HEK293 (cell line): ENCODE data around the gene LGALS4.
A peak's percentile ranks its signal among the peaks of the same experiment; 100 is the strongest.

Experiments used
- GLIS2 ChIP-seq: fragments of 450-650 bp; formaldehyde crosslinking; IDR thresholded peaks from 2 replicates; pipeline ENCODE4 v1.5.1; 2016; ENCODE audit warnings: missing biosample characterization, missing genetic modification characterization
- KLF1 ChIP-seq: fragments of 450-650 bp; formaldehyde crosslinking; IDR thresholded peaks from 2 replicates; pipeline ENCODE4 v1.5.1; 2016; ENCODE audit warnings: missing biosample characterization, missing genetic modification characterization
- KLF9 ChIP-seq: fragments of 450-650 bp; formaldehyde crosslinking; IDR thresholded peaks from 2 replicates; pipeline ENCODE4 v1.5.1; 2016; ENCODE audit warnings: missing biosample characterization, missing genetic modification characterization, low read depth
- SP7 ChIP-seq: fragments of 450-650 bp; formaldehyde crosslinking; IDR thresholded peaks from 2 replicates; pipeline ENCODE4 v1.5.1; 2016; ENCODE audit warnings: missing biosample characterization, missing genetic modification characterization
- TRIM28 ChIP-seq: IDR thresholded peaks from 2 replicates; pipeline ENCODE4 v1.6.1; 2011; ENCODE audit warnings: low read length, control low read depth, borderline replicate concordance
- ZBTB1 ChIP-seq: fragments of 450-650 bp; formaldehyde crosslinking; IDR thresholded peaks from 2 replicates; pipeline ENCODE4 v1.5.1; 2016; ENCODE audit warnings: missing biosample characterization, missing genetic modification characterization
- ZIC2 ChIP-seq: fragments of 450-650 bp; formaldehyde crosslinking; IDR thresholded peaks from 2 replicates; pipeline ENCODE4 v1.5.1; 2016; ENCODE audit warnings: missing biosample characterization, missing genetic modification characterization
- ZNF112 ChIP-seq: fragments of 450-650 bp; formaldehyde crosslinking; IDR thresholded peaks from 2 replicates; pipeline ENCODE4 v1.5.0; 2017; ENCODE audit warnings: missing biosample characterization, missing genetic modification characterization
- ZNF114 ChIP-seq: fragments of 450-650 bp; formaldehyde crosslinking; IDR thresholded peaks from 2 replicates; pipeline ENCODE4 v1.5.0; 2017; ENCODE audit warnings: missing biosample characterization, missing genetic modification characterization
- ZNF19 ChIP-seq: fragments of 450-650 bp; formaldehyde crosslinking; IDR thresholded peaks from 2 replicates; pipeline ENCODE4; 2016; ENCODE audit warnings: missing biosample characterization, missing genetic modification characterization, low read depth
- ZNF24 ChIP-seq: fragments of 450-650 bp; formaldehyde crosslinking; IDR thresholded peaks from 2 replicates; pipeline ENCODE4 v1.5.1; 2016; ENCODE audit warnings: missing biosample characterization, missing genetic modification characterization
- ZNF391 ChIP-seq: fragments of 450-650 bp; formaldehyde crosslinking; IDR thresholded peaks from 2 replicates; pipeline ENCODE4 v1.5.1; 2016; ENCODE audit warnings: low read depth, missing biosample characterization, missing genetic modification characterization, borderline replicate concordance
- ZNF404 ChIP-seq: fragments of 450-650 bp; formaldehyde crosslinking; IDR thresholded peaks from 2 replicates; pipeline ENCODE4 v1.5.1; 2017; ENCODE audit warnings: missing biosample characterization, missing genetic modification characterization
- ZNF549 ChIP-seq: fragments of 450-650 bp; IDR thresholded peaks from 2 replicates; pipeline ENCODE4 v1.5.1; 2018; ENCODE audit warnings: missing biosample characterization, missing genetic modification characterization, mild to moderate bottlenecking, inconsistent platforms, moderate library complexity
- ZNF629 ChIP-seq: fragments of 450-650 bp; formaldehyde crosslinking; IDR thresholded peaks from 2 replicates; pipeline ENCODE4 v1.5.1; 2017; ENCODE audit warnings: missing biosample characterization, missing genetic modification characterization
- ZNF654 ChIP-seq: fragments of 450-650 bp; formaldehyde crosslinking; IDR thresholded peaks from 2 replicates; pipeline ENCODE4 v1.5.1; 2016; ENCODE audit warnings: low read depth, missing biosample characterization, missing genetic modification characterization
- ZNF677 ChIP-seq: fragments of 450-650 bp; IDR thresholded peaks from 2 replicates; pipeline ENCODE4 v1.5.0; 2018; ENCODE audit warnings: missing biosample characterization, mild to moderate bottlenecking, missing genetic modification characterization, moderate library complexity
- ZNF791 ChIP-seq: fragments of 450-650 bp; formaldehyde crosslinking; IDR thresholded peaks from 2 replicates; pipeline ENCODE4 v1.5.1; 2016; ENCODE audit warnings: missing biosample characterization, missing genetic modification characterization
- TF ChIP-seq, protein P1 (sequence below): fragments of 450-650 bp; formaldehyde crosslinking; IDR thresholded peaks from 2 replicates; pipeline ENCODE4 v1.5.1; 2016; ENCODE audit warnings: missing biosample characterization, missing genetic modification characterization
- TF ChIP-seq, protein P2 (sequence below): fragments of 450-650 bp; formaldehyde crosslinking; IDR thresholded peaks from 2 replicates; pipeline ENCODE4 v1.5.1; 2016; ENCODE audit warnings: missing biosample characterization, missing genetic modification characterization
- TF ChIP-seq, protein P3 (sequence below): fragments of 450-650 bp; IDR thresholded peaks from 2 replicates; pipeline ENCODE4 v1.5.1; 2018; ENCODE audit warnings: missing biosample characterization, mild to moderate bottlenecking, missing genetic modification characterization
- TF ChIP-seq, protein P4 (sequence below): fragments of 450-650 bp; formaldehyde crosslinking; IDR thresholded peaks from 2 replicates; pipeline ENCODE4 v1.5.1; 2017; ENCODE audit warnings: missing biosample characterization, missing genetic modification characterization
- TF ChIP-seq, protein P5 (sequence below): fragments of 450-650 bp; formaldehyde crosslinking; IDR thresholded peaks from 2 replicates; pipeline ENCODE4 v1.5.1; 2016; ENCODE audit warnings: missing biosample characterization, missing genetic modification characterization, low read depth
- TF ChIP-seq, protein P6 (sequence below): fragments of 450-650 bp; formaldehyde crosslinking; IDR thresholded peaks from 2 replicates; pipeline ENCODE4 v1.5.1; 2017; ENCODE audit warnings: missing biosample characterization, mild to moderate bottlenecking, missing genetic modification characterization, moderate library complexity
- TF ChIP-seq, protein P7 (sequence below): fragments of 450-650 bp; formaldehyde crosslinking; IDR thresholded peaks from 2 replicates; pipeline ENCODE4 v1.5.1; 2016; ENCODE audit warnings: missing biosample characterization, missing genetic modification characterization
- TF ChIP-seq, protein P8 (sequence below): fragments of 450-650 bp; formaldehyde crosslinking; IDR thresholded peaks from 2 replicates; pipeline ENCODE4 v1.5.1; 2016; ENCODE audit warnings: missing biosample characterization, missing genetic modification characterization

Gene LGALS4

DNA sequence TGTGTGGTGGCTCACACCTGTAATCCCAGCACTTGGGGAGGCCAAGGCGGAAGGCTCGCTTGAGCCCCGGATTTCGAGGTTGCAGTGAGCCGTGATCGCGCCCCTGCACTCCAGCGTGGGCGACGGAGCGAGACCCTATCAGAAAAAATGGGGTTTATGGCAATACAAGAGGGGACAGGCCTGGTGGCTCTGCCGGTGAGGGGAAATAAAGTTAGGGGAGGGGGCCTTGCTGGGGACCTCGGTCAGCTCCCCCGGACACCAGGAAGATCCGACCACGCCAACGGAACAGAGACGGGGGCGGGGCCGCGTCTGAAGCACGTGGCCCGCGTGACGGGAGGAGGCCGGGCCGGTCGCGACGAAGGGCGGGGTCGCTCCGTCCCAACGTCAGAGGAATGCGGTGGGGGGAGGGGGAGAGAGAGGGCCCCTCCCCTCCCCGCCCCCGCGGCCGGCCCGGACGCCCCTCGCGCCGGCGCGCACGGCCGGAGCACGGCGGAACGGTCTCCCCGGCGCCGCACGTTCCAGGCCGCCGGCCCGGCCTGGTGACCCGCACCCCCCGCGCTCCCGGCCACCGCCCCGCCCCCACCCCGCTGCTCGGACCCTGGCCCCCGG is 39.0 kb upstream of the LGALS4 start (continued):
- TF ChIP-seq, protein P1, sequence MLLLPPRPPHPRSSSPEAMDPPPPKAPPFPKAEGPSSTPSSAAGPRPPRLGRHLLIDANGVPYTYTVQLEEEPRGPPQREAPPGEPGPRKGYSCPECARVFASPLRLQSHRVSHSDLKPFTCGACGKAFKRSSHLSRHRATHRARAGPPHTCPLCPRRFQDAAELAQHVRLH (tag by site-specific recombination): peak; percentile 81; the same call in 1 of the 2 replicates
- no peak for TF ChIP-seq ZNF404 (tag by site-specific recombination)
- TF ChIP-seq KLF1 (tag by site-specific recombination): peak; percentile 98
- TF ChIP-seq ZNF391: peak; percentile 76; the same call in 1 of the 2 replicates
- TF ChIP-seq TRIM28: no peak
- TF ChIP-seq ZNF629 (tag by site-specific recombination): peak; percentile 89
- TF ChIP-seq, protein P2, sequence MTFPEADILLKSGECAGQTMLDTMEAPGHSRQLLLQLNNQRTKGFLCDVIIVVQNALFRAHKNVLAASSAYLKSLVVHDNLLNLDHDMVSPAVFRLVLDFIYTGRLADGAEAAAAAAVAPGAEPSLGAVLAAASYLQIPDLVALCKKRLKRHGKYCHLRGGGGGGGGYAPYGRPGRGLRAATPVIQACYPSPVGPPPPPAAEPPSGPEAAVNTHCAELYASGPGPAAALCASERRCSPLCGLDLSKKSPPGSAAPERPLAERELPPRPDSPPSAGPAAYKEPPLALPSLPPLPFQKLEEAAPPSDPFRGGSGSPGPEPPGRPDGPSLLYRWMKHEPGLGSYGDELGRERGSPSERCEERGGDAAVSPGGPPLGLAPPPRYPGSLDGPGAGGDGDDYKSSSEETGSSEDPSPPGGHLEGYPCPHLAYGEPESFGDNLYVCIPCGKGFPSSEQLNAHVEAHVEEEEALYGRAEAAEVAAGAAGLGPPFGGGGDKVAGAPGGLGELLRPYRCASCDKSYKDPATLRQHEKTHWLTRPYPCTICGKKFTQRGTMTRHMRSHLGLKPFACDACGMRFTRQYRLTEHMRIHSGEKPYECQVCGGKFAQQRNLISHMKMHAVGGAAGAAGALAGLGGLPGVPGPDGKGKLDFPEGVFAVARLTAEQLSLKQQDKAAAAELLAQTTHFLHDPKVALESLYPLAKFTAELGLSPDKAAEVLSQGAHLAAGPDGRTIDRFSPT: no peak
- peak; percentile 100 for TF ChIP-seq GLIS2 (tag by site-specific recombination)
- peak; percentile 72 for TF ChIP-seq ZNF24
- TF ChIP-seq, protein P3, sequence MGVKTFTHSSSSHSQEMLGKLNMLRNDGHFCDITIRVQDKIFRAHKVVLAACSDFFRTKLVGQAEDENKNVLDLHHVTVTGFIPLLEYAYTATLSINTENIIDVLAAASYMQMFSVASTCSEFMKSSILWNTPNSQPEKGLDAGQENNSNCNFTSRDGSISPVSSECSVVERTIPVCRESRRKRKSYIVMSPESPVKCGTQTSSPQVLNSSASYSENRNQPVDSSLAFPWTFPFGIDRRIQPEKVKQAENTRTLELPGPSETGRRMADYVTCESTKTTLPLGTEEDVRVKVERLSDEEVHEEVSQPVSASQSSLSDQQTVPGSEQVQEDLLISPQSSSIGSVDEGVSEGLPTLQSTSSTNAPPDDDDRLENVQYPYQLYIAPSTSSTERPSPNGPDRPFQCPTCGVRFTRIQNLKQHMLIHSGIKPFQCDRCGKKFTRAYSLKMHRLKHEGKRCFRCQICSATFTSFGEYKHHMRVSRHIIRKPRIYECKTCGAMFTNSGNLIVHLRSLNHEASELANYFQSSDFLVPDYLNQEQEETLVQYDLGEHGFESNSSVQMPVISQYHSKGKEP: peak; percentile 51; the same call in 1 of the 2 replicates
- no peak for TF ChIP-seq ZNF791
- TF ChIP-seq, protein P4, sequence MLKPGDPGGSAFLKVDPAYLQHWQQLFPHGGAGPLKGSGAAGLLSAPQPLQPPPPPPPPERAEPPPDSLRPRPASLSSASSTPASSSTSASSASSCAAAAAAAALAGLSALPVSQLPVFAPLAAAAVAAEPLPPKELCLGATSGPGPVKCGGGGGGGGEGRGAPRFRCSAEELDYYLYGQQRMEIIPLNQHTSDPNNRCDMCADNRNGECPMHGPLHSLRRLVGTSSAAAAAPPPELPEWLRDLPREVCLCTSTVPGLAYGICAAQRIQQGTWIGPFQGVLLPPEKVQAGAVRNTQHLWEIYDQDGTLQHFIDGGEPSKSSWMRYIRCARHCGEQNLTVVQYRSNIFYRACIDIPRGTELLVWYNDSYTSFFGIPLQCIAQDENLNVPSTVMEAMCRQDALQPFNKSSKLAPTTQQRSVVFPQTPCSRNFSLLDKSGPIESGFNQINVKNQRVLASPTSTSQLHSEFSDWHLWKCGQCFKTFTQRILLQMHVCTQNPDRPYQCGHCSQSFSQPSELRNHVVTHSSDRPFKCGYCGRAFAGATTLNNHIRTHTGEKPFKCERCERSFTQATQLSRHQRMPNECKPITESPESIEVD (tag by site-specific recombination): no peak
- TF ChIP-seq, protein P5, sequence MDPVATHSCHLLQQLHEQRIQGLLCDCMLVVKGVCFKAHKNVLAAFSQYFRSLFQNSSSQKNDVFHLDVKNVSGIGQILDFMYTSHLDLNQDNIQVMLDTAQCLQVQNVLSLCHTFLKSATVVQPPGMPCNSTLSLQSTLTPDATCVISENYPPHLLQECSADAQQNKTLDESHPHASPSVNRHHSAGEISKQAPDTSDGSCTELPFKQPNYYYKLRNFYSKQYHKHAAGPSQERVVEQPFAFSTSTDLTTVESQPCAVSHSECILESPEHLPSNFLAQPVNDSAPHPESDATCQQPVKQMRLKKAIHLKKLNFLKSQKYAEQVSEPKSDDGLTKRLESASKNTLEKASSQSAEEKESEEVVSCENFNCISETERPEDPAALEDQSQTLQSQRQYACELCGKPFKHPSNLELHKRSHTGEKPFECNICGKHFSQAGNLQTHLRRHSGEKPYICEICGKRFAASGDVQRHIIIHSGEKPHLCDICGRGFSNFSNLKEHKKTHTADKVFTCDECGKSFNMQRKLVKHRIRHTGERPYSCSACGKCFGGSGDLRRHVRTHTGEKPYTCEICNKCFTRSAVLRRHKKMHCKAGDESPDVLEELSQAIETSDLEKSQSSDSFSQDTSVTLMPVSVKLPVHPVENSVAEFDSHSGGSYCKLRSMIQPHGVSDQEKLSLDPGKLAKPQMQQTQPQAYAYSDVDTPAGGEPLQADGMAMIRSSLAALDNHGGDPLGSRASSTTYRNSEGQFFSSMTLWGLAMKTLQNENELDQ (tag by site-specific recombination): no peak
- TF ChIP-seq ZNF677 (tag by site-specific recombination): no peak
- TF ChIP-seq ZIC2: no peak
- TF ChIP-seq, protein P6, sequence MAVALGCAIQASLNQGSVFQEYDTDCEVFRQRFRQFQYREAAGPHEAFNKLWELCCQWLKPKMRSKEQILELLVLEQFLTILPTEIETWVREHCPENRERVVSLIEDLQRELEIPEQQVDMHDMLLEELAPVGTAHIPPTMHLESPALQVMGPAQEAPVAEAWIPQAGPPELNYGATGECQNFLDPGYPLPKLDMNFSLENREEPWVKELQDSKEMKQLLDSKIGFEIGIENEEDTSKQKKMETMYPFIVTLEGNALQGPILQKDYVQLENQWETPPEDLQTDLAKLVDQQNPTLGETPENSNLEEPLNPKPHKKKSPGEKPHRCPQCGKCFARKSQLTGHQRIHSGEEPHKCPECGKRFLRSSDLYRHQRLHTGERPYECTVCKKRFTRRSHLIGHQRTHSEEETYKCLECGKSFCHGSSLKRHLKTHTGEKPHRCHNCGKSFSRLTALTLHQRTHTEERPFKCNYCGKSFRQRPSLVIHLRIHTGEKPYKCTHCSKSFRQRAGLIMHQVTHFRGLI (tag by site-specific recombination): no peak
- no peak for TF ChIP-seq ZNF114 (tag by site-specific recombination)
- TF ChIP-seq ZNF654 (tag by site-specific recombination): no peak
- peak; percentile 82 for TF ChIP-seq SP7 (tag by site-specific recombination)
- TF ChIP-seq ZBTB1 (tag by site-specific recombination): no peak
- no peak for TF ChIP-seq ZNF19 (tag by site-specific recombination)
- TF ChIP-seq, protein P7, sequence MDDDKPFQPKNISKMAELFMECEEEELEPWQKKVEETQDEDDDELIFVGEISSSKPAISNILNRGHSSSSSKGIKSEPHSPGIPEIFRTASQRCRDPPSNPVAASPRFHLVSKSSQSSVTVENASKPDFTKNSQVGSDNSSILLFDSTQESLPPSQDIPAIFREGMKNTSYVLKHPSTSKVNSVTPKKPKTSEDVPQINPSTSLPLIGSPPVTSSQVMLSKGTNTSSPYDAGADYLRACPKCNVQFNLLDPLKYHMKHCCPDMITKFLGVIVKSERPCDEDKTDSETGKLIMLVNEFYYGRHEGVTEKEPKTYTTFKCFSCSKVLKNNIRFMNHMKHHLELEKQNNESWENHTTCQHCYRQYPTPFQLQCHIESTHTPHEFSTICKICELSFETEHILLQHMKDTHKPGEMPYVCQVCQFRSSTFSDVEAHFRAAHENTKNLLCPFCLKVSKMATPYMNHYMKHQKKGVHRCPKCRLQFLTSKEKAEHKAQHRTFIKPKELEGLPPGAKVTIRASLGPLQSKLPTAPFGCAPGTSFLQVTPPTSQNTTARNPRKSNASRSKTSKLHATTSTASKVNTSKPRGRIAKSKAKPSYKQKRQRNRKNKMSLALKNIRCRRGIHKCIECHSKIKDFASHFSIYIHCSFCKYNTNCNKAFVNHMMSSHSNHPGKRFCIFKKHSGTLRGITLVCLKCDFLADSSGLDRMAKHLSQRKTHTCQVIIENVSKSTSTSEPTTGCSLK (tag by site-specific recombination): no peak
- no peak for TF ChIP-seq ZNF549 (tag by site-specific recombination)
- TF ChIP-seq, protein P8, sequence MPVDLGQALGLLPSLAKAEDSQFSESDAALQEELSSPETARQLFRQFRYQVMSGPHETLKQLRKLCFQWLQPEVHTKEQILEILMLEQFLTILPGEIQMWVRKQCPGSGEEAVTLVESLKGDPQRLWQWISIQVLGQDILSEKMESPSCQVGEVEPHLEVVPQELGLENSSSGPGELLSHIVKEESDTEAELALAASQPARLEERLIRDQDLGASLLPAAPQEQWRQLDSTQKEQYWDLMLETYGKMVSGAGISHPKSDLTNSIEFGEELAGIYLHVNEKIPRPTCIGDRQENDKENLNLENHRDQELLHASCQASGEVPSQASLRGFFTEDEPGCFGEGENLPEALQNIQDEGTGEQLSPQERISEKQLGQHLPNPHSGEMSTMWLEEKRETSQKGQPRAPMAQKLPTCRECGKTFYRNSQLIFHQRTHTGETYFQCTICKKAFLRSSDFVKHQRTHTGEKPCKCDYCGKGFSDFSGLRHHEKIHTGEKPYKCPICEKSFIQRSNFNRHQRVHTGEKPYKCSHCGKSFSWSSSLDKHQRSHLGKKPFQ: peak; percentile 66; the same call in 1 of the 2 replicates
- peak; percentile 100 for TF ChIP-seq KLF9 (tag by site-specific recombination)
- TF ChIP-seq ZNF112: no peak
